GM12878 (cell line): ENCODE measurements around the gene LRRC61. TPM values are rescaled to one million over a fixed set of nuclear protein-coding genes. Genes with fewer than 3 reads are reported as not detected.
A peak's percentile ranks its signal among the peaks of the same experiment; 100 is the strongest.

ENCODE experiments used
- ATF7 ChIP-seq: fragments of 450-650 bp; IDR thresholded peaks from 2 replicates; pipeline ENCODE4 v1.6.1; 2016; ENCODE audit warnings: low read depth, mild to moderate bottlenecking
- BHLHE40 ChIP-seq, 2 experiments: fragments of 450-650 bp in 1 of 2; IDR thresholded peaks; 2 replicates each; pipeline ENCODE4 v1.6.1; 2011 to 2017; ENCODE audit warnings: low read depth in 2 of 2, borderline replicate concordance in 1 of 2, improper control_type of control experiment in 1 of 2, low read length in 1 of 2, mild to moderate bottlenecking in 1 of 2
- CREM ChIP-seq: IDR thresholded peaks from 2 replicates; pipeline ENCODE4 v1.6.1; 2014; ENCODE audit warnings: antibody characterized with exemption, low read depth
- EP300 ChIP-seq, 2 experiments: fragments of 150-350 bp in 1 of 2; IDR thresholded peaks; 2 replicates each; pipeline ENCODE4 v1.6.1; 2011 to 2012; ENCODE audit warnings: low read depth in 2 of 2, low read length in 2 of 2, borderline replicate concordance in 1 of 2, improper control_type of control experiment in 1 of 2, inconsistent platforms in 1 of 2; ENCODE audit not compliant: control insufficient read depth in 1 of 2
- IKZF2 ChIP-seq, 2 experiments: fragments of 450-650 bp; IDR thresholded peaks; 2 replicates each; pipeline ENCODE4 v1.6.1; 2017; ENCODE audit warnings: mild to moderate bottlenecking in 2 of 2, moderate library complexity in 2 of 2
- KAT2A ChIP-seq: conservative IDR thresholded peaks from 2 replicates; pipeline ENCODE4 v1.6.1; 2011; ENCODE audit warnings: low read depth, low read length; ENCODE audit not compliant: control insufficient read depth
- KDM1A ChIP-seq: fragments of 200-600 bp; sonication (generic); IDR thresholded peaks from 2 replicates; pipeline ENCODE4 v1.6.1; 2016; ENCODE audit warnings: borderline replicate concordance
- KLF5 ChIP-seq: fragments of 450-650 bp; IDR thresholded peaks from 2 replicates; pipeline ENCODE4 v1.6.1; 2014; ENCODE audit warnings: mild to moderate bottlenecking; ENCODE audit not compliant: partially characterized antibody
- MEF2B ChIP-seq: fragments of 450-650 bp; IDR thresholded peaks from 2 replicates; pipeline ENCODE4 v1.6.1; 2018; ENCODE audit warnings: mild to moderate bottlenecking, moderate library complexity; ENCODE audit not compliant: partially characterized antibody, poor library complexity, severe bottlenecking
- MTA2 ChIP-seq: fragments of 450-650 bp; IDR thresholded peaks from 2 replicates; pipeline ENCODE4 v1.6.1; 2016; ENCODE audit warnings: low read depth, mild to moderate bottlenecking, moderate library complexity
- MTA3 ChIP-seq: IDR thresholded peaks from 2 replicates; pipeline ENCODE4 v1.6.1; 2012; ENCODE audit warnings: low read length, inconsistent platforms, borderline replicate concordance
- NFYB ChIP-seq: IDR thresholded peaks from 2 replicates; pipeline ENCODE4 v1.6.1; 2011; ENCODE audit warnings: low read depth, mild to moderate bottlenecking, low read length, improper control_type of control experiment, moderate library complexity; ENCODE audit not compliant: insufficient read depth
- POLR2AphosphoS5 ChIP-seq: IDR thresholded peaks from 2 replicates; pipeline ENCODE4 v1.6.1; 2011; ENCODE audit warnings: mild to moderate bottlenecking, low read length, inconsistent platforms
- RAD21 ChIP-seq: IDR thresholded peaks from 2 replicates; pipeline ENCODE4 v1.6.1; 2011; ENCODE audit warnings: mild to moderate bottlenecking, low read depth, low read length, moderate library complexity; ENCODE audit not compliant: insufficient read depth
- RUNX3 ChIP-seq: IDR thresholded peaks from 2 replicates; pipeline ENCODE4 v1.6.1; 2012; ENCODE audit warnings: low read length, inconsistent platforms
- SMARCA5 ChIP-seq: fragments of 450-650 bp; IDR thresholded peaks from 2 replicates; pipeline ENCODE4 v1.6.1; 2017; ENCODE audit warnings: mild to moderate bottlenecking
- SREBF1 ChIP-seq: IDR thresholded peaks from 2 replicates; pipeline ENCODE4 v1.6.1; 2012; ENCODE audit warnings: mild to moderate bottlenecking, low read length
- TBL1XR1 ChIP-seq: IDR thresholded peaks from 2 replicates; pipeline ENCODE4 v1.6.1; 2012; ENCODE audit warnings: low read depth, low read length, improper control_type of control experiment
- ZNF207 ChIP-seq: fragments of 450-650 bp; IDR thresholded peaks from 2 replicates; pipeline ENCODE4 v1.6.1; 2014; ENCODE audit warnings: antibody characterized with exemption, mild to moderate bottlenecking, borderline replicate concordance
- ZSCAN29 ChIP-seq: fragments of 450-650 bp; IDR thresholded peaks from 2 replicates; pipeline ENCODE4 v1.6.1; 2017; ENCODE audit warnings: mild to moderate bottlenecking, moderate library complexity
- polyA plus RNA-seq, 11 experiments: library from polyadenylated mRNA; depleted of rRNA in 4 of 11; unstranded in 6 of 11; stranded (reverse) in 5 of 11; fragments of >200 nt; fragmentation: Nextera tagmentation in 4 of 11; fragmentation: Illumina TruSeq in 1 of 11; extraction: Ambion mirVana in 4 of 11; extraction: Trizol in 1 of 11; gene quantifications; 1 replicate in 1 of 11; 2 replicates in 10 of 11; pipeline versions ENCODE4 v1.2.1 to v1.2.3, GENCODE V29; 2011 to 2016; ENCODE audit warnings: inconsistent platforms in 2 of 11, missing spikeins in 2 of 11, low read depth in 1 of 11
- total RNA-seq, 4 experiments: library from RNA; depleted of rRNA in 3 of 4; stranded (reverse); fragments of >200 nt in 3 of 4; fragmentation: Illumina TruSeq in 1 of 4; extraction: Trizol in 1 of 4; gene quantifications; 2 replicates each; pipeline versions ENCODE4 v1.2.1 to v1.2.3, GENCODE V29; 2013 to 2021
- TF ChIP-seq, protein P1 (sequence below): IDR thresholded peaks from 2 replicates; pipeline ENCODE4 v1.6.1; 2012; ENCODE audit warnings: low read length, inconsistent platforms
- TF ChIP-seq, protein P2 (sequence below): IDR thresholded peaks from 2 replicates; pipeline ENCODE4 v1.6.1; 2012; ENCODE audit warnings: low read depth, low read length, improper control_type of control experiment
- TF ChIP-seq, protein P3 (sequence below): IDR thresholded peaks from 2 replicates; pipeline ENCODE4 v1.6.1; 2011; ENCODE audit warnings: mild to moderate bottlenecking, low read depth, low read length, moderate library complexity; ENCODE audit not compliant: insufficient replicate concordance

The LRRC61 gene
- total and polyA plus RNA-seq, 10 of the 15 experiments (the other 5 are each of a cell fraction or from before 2014, with no cell fraction given), result 1.4 to 54.2 (median 21.8) TPM

DNA sequence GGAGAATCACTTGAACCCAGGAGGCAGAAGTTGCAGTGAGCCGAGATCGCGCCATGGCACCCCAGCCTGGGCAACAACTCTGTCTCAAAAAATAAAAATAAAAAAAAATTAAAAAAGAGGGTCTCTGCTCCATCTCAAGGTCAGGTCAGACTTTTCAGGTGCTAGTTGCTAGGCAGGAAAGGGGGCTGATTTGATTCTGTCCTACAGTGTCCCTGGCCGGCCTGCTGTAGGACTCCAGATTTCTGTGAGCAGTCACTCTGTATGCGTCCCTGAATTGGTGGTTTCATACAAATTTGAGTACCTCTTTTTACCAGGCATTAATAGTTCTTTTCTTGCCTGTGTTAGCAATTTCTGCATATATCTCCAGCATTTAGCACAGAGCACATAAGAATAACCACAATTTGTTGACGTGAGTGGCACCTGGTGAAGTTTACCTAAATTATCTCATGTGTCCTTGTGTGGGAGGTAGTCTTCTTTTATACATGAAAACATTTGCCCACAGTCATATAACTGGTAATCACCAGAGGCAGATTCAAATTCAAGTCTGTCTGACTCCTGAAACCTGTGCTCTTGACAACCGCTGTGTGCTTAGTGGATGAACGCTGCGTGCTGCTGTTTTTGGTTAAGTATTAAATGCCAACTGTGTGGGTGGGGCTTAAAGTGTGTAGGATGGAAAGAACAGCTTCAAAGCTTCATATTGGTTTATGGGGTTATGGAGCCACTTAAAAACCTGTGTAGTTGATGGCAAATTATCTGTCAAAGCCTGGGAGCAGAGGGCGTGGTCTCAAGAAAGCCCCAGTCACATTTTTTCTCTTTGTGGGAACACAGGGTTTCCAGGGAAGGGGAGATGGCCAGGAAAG, 52.7 kb downstream of the LRRC61 start (continued):
- peak; percentile 65 for TF ChIP-seq MTA2
- peak; percentile 17 to 53; a peak in 2 of 4 replicates for TF ChIP-seq BHLHE40 (IDR thresholded peaks at IDR 0.05; ENCODE audit: borderline replicate concordance in 1 of 2, low read depth in 2 of 2, low read length in 1 of 2)
- TF ChIP-seq RUNX3, result peak; percentile 73
- TF ChIP-seq, protein P1, sequence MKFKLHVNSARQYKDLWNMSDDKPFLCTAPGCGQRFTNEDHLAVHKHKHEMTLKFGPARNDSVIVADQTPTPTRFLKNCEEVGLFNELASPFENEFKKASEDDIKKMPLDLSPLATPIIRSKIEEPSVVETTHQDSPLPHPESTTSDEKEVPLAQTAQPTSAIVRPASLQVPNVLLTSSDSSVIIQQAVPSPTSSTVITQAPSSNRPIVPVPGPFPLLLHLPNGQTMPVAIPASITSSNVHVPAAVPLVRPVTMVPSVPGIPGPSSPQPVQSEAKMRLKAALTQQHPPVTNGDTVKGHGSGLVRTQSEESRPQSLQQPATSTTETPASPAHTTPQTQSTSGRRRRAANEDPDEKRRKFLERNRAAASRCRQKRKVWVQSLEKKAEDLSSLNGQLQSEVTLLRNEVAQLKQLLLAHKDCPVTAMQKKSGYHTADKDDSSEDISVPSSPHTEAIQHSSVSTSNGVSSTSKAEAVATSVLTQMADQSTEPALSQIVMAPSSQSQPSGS, result peak; percentile 35; the same call in 1 of the 2 replicates
- TF ChIP-seq, protein P2, sequence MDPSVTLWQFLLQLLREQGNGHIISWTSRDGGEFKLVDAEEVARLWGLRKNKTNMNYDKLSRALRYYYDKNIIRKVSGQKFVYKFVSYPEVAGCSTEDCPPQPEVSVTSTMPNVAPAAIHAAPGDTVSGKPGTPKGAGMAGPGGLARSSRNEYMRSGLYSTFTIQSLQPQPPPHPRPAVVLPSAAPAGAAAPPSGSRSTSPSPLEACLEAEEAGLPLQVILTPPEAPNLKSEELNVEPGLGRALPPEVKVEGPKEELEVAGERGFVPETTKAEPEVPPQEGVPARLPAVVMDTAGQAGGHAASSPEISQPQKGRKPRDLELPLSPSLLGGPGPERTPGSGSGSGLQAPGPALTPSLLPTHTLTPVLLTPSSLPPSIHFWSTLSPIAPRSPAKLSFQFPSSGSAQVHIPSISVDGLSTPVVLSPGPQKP, result no peak
- TF ChIP-seq, protein P3, sequence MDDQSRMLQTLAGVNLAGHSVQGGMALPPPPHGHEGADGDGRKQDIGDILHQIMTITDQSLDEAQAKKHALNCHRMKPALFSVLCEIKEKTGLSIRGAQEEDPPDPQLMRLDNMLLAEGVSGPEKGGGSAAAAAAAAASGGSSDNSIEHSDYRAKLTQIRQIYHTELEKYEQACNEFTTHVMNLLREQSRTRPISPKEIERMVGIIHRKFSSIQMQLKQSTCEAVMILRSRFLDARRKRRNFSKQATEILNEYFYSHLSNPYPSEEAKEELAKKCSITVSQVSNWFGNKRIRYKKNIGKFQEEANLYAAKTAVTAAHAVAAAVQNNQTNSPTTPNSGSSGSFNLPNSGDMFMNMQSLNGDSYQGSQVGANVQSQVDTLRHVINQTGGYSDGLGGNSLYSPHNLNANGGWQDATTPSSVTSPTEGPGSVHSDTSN, result no peak
- TF ChIP-seq ATF7, result peak; percentile 54
- TF ChIP-seq SMARCA5, result peak; percentile 89
- TF ChIP-seq CREM, result 0 out of 2 replicates have a peak, but pooled peaks have one; percentile 32
- TF ChIP-seq TBL1XR1, result peak; percentile 52; the same call in 1 of the 2 replicates
- no peak for TF ChIP-seq ZSCAN29
- TF ChIP-seq NFYB, result peak; percentile 40; the same call in 1 of the 2 replicates
- no peak for TF ChIP-seq RAD21
- peak; percentile 53; the same call in 1 of the 2 replicates for TF ChIP-seq MTA3
- peak; percentile 64 for TF ChIP-seq MEF2B
- TF ChIP-seq KAT2A, result no peak
- no peak for TF ChIP-seq ZNF207
- peak in 1 of 2 experiments; percentile 50; a peak in 1 of 4 replicates for TF ChIP-seq EP300 (IDR thresholded peaks at IDR 0.05; ENCODE audit: borderline replicate concordance in 1 of 2, control insufficient read depth in 1 of 2, low read depth in 2 of 2, low read length in 2 of 2)
- TF ChIP-seq SREBF1, result no peak
- peak; percentile 43 for TF ChIP-seq POLR2AphosphoS5
- TF ChIP-seq KLF5, result no peak
- no peak for TF ChIP-seq KDM1A
- peak; percentile 9 to 16; a peak in 2 of 4 replicates for TF ChIP-seq IKZF2 (IDR thresholded peaks at IDR 0.05)
- TF ChIP-seq, all 136 proteins: peak for 26
